GM19463 (cell line): ENCODE results near the gene NELFCD.
"Not testable (repeated sequence)": the region's sequence is repeated elsewhere in the genome, so short reads cannot be mapped to it uniquely, and the experiment has no call there.

Source experiments
- ATAC-seq: cut with Tn5 transposase; IDR thresholded peaks from one replicate; pipeline ENCODE4 v1.9.1; 2021; ENCODE audit warnings: mild to moderate bottlenecking, moderate library complexity; ENCODE audit not compliant: unreplicated experiment

The NELFCD gene

GRCh38 chr20:58980711-58981627, at the start of gene NELFCD:
Gene NELFCD, plus strand, starts transcription at chr20:58981256. Its CDS starts 54 bp downstream, at chr20:58981310.
- ATAC-seq, result peak; percentile 76

GRCh38 chr20:58932170-58932569, 48.9 kb upstream of the NELFCD start:
- ATAC-seq, result no peak

DNA sequence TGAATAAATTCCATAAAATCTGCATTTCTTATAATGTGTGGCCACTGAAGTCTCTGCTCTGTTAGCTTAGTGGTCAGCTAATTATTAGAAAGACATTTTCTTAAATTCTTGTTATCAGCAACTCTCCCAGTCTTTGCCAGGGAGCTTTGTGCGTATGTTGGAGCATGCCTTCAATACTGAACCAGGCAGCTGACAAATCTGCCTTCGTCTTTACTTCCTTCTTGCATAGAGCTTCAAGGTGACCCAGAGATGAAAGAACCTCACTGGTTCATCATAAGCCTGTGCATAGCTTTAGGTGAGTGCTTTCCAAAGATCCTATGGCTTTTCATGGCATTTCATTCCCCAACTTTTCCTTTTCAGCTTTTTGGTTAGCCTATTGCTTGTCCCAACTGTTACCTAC, 43.0 kb upstream of the NELFCD start:
- ATAC-seq, result no peak

GRCh38 chr20:58938541-58938940, 42.5 kb upstream of the NELFCD start:
- ATAC-seq, result no peak

GRCh38 chr20:58941471-58941870, 39.6 kb upstream of the NELFCD start:
- ATAC-seq, result no peak

DNA sequence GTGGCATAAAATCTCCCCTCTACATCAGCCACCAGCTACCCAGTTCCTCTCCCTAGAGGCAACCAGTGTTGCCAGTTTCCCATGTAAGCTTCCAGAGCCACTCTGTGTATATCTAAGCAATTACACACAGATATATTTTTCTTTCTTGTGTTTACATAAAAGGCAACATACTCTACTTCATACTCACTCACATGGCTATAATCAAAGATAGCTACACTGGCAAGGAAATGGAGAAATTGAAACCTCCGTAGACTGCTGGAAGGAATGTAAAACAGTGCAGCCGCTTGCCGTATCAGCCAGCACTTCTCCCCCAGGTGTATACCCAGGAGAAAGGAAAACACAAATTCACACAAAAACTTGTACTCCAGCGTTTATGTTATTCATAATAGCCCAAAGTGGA, 38.5 kb upstream of the NELFCD start:
- no peak for ATAC-seq

GRCh38 chr20:58944610-58945009, 36.4 kb upstream of the NELFCD start:
- no peak for ATAC-seq

DNA sequence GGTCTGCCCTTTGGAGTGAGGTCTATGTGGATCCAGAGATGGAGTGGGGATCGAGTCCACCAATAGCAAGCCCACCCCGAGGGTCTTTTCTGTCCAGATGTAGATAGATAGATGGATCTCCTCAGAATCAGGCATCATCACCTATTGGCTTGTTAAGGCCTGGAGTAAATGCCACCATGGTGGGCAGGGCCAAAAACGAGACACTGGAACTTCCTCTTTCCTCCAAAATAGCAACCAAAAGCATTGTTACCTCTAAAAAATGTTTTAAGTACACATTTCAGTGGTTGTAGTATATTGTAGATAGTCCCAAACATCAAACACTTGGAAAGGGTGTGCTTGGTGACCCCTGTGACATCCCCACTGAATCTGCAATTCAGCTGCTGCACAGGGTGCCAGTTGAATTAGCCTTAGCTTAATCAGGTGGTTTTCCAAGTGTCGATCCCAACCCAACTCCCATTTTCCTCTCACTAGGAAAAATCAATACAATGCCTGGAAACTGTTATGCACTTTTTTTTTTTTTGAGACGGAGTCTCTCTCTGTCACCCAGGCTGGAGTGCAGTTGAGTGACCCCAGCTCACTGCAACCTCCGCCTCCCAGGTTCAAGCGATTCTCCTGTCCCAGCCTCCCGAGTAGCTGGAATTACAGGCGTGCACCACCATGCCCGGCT, 35.0 kb upstream of the NELFCD start:
- ATAC-seq, result no peak

- not testable (repeated sequence) for ATAC-seq
These were observed 33.2 kb upstream of the NELFCD start for GRCh38 chr20:58947797-58948388.

GRCh38 chr20:58950603-58951002, 30.5 kb upstream of the NELFCD start:
- no peak for ATAC-seq

DNA sequence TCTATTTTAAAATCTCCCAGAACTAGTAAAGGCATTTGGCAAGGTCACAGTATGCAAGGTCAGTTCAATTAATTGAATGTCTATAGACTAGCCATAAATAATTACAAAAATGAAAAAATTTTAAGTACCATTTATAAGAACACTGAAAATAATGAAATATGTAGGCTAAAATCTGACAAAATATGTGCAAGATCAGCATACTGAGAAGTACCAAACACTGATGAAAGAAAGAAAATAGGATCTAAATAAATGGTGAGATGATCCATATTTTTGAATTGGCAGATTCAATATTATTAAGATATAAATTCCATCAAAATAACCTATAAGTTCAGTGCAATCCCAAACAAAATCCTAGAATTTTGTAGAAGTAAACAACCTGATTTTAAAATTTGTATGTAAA, 28.0 kb upstream of the NELFCD start:
- ATAC-seq, result no peak

GRCh38 chr20:58956078-58956477, 25.0 kb upstream of the NELFCD start:
- ATAC-seq, result no peak

- ATAC-seq, result no peak
These were observed 21.4 kb upstream of the NELFCD start for GRCh38 chr20:58959652-58960051.

- ATAC-seq, result no peak
These were observed 17.9 kb upstream of the NELFCD start for GRCh38 chr20:58963060-58963584.

DNA sequence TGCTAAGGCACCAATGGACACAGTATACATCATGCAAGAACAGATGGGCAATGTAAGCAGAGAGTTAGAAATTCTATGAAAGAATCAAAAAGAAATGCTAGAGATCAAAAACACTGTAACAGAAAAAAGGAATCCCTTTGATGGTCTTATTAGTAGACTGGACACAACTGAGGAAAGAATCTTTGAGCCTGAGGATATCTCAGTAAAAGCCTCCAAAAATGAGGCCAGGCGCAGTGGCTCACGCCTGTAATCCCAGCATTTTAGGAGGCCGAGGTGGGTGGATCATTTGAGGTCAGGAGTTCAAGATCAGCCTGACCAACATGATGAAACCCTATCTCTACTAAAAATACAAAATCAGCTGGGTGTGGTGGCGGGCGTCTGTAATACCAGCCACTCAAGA, 17.1 kb upstream of the NELFCD start:
- not testable (repeated sequence) for ATAC-seq

DNA sequence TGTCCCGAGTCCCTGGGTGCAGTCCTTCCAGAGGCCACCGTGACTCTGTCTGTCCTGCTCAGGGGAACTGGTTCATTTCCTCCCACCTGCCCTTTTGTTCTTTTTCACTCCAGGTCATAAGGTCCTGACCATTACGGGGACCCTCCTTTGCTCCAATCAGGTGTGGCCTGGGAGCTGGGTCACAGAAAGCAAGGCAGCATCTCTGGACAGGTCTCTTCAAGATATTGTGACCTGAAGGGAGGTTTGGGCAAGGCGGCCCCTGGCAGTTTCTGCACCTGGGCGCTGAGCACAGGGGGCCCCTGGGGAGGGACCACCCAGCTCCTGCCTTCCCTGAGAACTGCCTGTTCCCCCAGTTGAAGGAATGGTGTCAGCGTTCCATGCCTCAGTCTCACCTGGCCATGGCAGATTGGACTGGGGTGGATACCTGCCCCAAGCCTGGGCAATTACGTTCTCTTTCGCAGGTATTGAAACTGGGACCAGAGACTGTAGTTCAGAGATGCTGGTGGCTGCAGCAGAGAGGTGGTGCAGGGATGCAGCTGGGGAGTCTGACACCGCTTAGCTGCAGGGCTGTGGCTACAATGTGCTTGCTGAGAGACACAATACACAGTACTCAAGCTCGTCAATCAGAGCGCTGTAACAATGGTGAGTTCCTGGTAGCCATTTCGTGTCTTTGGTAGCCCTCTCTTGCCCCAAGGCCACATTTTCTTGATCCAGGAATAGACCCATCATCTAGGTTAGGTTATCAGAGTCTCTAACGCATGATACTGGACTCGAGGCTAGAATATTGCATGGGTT, 15.6 kb upstream of the NELFCD start:
- no peak for ATAC-seq

DNA sequence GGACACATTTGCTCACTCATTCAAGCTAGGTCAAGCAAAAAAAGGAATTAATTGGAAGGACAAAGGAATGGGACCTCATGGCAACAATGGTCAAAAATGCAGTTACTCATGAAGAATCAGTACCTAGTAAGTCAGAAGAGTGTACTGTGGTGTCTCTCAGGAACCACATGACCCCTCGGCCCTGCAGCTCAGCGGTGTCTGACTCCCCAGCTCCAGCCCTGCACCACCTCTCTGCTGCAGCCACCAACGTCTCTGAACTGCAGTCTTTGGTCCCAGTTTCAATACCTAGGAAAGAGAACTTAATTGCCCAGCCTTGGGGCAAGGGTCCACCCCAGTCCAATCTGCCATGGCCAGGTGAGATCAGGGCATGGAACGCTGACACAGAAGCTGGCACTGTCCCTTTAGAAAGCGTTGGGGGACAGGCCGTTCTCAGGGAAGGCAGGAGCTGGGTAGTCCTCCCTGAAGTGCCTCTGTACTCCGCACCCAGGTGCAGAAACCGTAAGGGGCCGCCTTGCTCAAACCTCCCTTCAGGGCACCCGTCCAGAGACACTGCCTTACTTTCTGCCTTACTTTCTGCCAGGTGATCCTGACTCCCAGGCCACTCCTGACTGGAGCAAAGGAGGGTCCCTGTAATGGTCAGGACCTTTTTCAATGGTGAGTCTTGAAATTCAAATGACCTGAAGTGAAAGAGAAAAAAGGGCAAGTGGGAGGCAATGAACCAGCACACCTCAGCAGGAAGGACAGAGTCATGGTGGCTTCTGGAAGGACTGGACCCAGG, 13.2 kb upstream of the NELFCD start:
- no peak for ATAC-seq

DNA sequence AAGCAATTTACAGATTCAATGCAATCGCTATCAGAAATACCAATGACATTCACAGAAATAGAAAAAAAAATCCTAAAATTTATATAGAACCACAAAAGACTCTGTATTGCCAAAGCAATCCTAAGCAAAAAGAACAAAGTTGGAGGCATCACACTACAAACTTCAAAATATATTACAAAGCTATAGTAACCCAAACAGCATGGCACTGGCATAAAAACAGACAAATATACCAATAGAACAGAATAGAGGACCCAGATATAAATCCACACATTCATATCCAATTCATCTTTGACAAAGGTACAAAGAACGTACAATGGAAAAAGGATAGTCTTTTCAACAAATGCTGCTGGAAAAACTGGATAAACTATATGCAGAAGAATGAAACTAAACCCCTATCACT, 11.6 kb upstream of the NELFCD start:
- ATAC-seq, result no peak

DNA sequence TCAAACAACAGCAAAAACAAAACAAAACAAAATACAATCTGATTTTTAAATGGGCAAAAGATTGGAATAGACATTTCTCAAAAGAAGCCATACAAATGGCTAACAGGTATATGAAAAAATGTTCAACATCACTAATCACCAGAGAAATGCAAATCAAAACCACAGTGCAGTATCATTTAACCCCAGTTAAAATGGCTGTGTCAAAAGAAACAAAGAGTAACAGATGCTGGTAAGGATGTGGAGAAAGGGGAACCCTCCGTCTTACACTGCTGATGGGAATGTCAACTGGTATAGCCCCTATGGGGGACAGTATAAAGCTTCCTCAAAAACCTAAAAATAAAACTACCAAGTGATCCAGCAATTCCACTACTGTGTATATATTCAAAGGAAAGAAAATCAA, 10.9 kb upstream of the NELFCD start:
- no peak for ATAC-seq

- ATAC-seq, result no peak
These were observed 9.6 kb upstream of the NELFCD start for GRCh38 chr20:58971429-58971828.
